ENCODE measurements around the gene ABRACL. TPM values are rescaled to one million over a fixed set of nuclear protein-coding genes. Genes with fewer than 3 reads are reported as not detected.
"Not testable (repeated sequence)": the region's sequence is repeated elsewhere in the genome, so short reads cannot be mapped to it uniquely, and the experiment has no call there.

ABRACL gene
- total and polyA plus RNA-seq, 4 donors = 19.8 to 91.9 (median 40.5) TPM

- Histone ChIP-seq H3K4me3 (no peak overlapping the region), H3K27me3 (ENCODE audit: control insufficient read depth in 3 of 3, insufficient read depth in 3 of 3, low read length in 2 of 3) (no peaks in the 10 kb centered on the region), H3K9me3 (ENCODE audit: control insufficient read depth in 4 of 4, insufficient read depth in 3 of 4, low read length in 3 of 4) (no peaks in the 10 kb centered on the region), H3K27ac (ENCODE audit: low read depth in 1 of 2, low read length in 1 of 2) (no peak overlapping the region), H3K9ac (ENCODE audit: insufficient read depth in 1 of 2, low read length in 2 of 2) (no peak overlapping the region), H3K4me1 (ENCODE audit: control insufficient read depth in 5 of 5, insufficient read depth in 5 of 5, low read length in 5 of 5) (no peaks in the 10 kb centered on the region), H3K36me3 (ENCODE audit: control insufficient read depth in 4 of 4, insufficient read depth in 4 of 4, low read length in 4 of 4) (peaks cover 0 to 8% (median under 1%) of the 10 kb centered on the region in 4 donors)
- no peak for TF ChIP-seq CTCF (IDR thresholded peaks at IDR 0.05; ENCODE audit: control extremely low read depth, extremely low read depth)
- WGBS, 2 donors = 92 to 95% methylated on average over 5 of the region's 5 CpGs
- ATAC-seq (ENCODE audit: insufficient read depth, low FRiP score) (no peak), DNase-seq (no peak)
Observed at GRCh38 chr6:139037490-139037889, 8.9 kb downstream of the ABRACL start.

- Histone ChIP-seq H3K27me3 (ENCODE audit: control insufficient read depth in 3 of 3, insufficient read depth in 3 of 3, low read length in 2 of 3) (no peaks in the 10 kb centered on the region), H3K4me1 (ENCODE audit: control insufficient read depth in 5 of 5, insufficient read depth in 5 of 5, low read length in 5 of 5) (no peaks in the 10 kb centered on the region), H3K4me3 (no peak overlapping the region), H3K9me3 (ENCODE audit: control insufficient read depth in 4 of 4, insufficient read depth in 3 of 4, low read length in 3 of 4) (peaks cover 0 to 2% (median 0%) of the 10 kb centered on the region in 4 donors), H3K27ac (ENCODE audit: low read depth in 1 of 2, low read length in 1 of 2) (no peak overlapping the region), H3K36me3 (ENCODE audit: control insufficient read depth in 4 of 4, insufficient read depth in 4 of 4, low read length in 4 of 4) (peaks cover 0 to 8% (median 0%) of the 10 kb centered on the region in 4 donors), H3K9ac (ENCODE audit: insufficient read depth in 1 of 2, low read length in 2 of 2) (no peak overlapping the region)
- no peak for TF ChIP-seq CTCF (IDR thresholded peaks at IDR 0.05; ENCODE audit: control extremely low read depth, extremely low read depth)
- WGBS, 2 donors = 98 to 99% methylated on average over 3 of the region's 3 CpGs
- ATAC-seq (ENCODE audit: insufficient read depth, low FRiP score) (no peak), DNase-seq (no peak)
Observed at GRCh38 chr6:139044250-139044649, 15.7 kb downstream of the ABRACL start.

- no peak overlapping the region for H3K27ac ChIP-seq (ENCODE audit: low read depth in 1 of 2, low read length in 1 of 2)
- no peak overlapping the region for H3K4me3 ChIP-seq
- TF ChIP-seq CTCF (IDR thresholded peaks at IDR 0.05; ENCODE audit: control extremely low read depth, extremely low read depth) = no peak
- H3K4me1 ChIP-seq (ENCODE audit: control insufficient read depth in 5 of 5, insufficient read depth in 5 of 5, low read length in 5 of 5) = no peaks in the 10 kb centered on the region
- peaks cover 0 to 2% (median 0%) of the 10 kb centered on the region in 4 donors for H3K9me3 ChIP-seq (ENCODE audit: control insufficient read depth in 4 of 4, insufficient read depth in 3 of 4, low read length in 3 of 4)
- H3K36me3 ChIP-seq (ENCODE audit: control insufficient read depth in 4 of 4, insufficient read depth in 4 of 4, low read length in 4 of 4) = peaks cover 0 to 3% (median 0%) of the 10 kb centered on the region in 4 donors
- H3K9ac ChIP-seq (ENCODE audit: insufficient read depth in 1 of 2, low read length in 2 of 2) = no peak overlapping the region
- H3K27me3 ChIP-seq (ENCODE audit: control insufficient read depth in 3 of 3, insufficient read depth in 3 of 3, low read length in 2 of 3) = no peaks in the 10 kb centered on the region
- DNase-seq (no peak), ATAC-seq (ENCODE audit: insufficient read depth, low FRiP score) (no peak)
- WGBS, 2 donors = 90 to 91% methylated on average over 3 of the region's 3 CpGs
Observed at GRCh38 chr6:139047677-139048076, 19.1 kb downstream of the ABRACL start.

- H3K27ac ChIP-seq (ENCODE audit: low read depth in 1 of 2, low read length in 1 of 2); H3K36me3 ChIP-seq (ENCODE audit: control insufficient read depth in 4 of 4, insufficient read depth in 4 of 4, low read length in 4 of 4); DNase-seq; H3K4me3 ChIP-seq; H3K4me1 ChIP-seq (ENCODE audit: control insufficient read depth in 5 of 5, insufficient read depth in 5 of 5, low read length in 5 of 5); H3K27me3 ChIP-seq (ENCODE audit: control insufficient read depth in 3 of 3, insufficient read depth in 3 of 3, low read length in 2 of 3); H3K9me3 ChIP-seq (ENCODE audit: control insufficient read depth in 4 of 4, insufficient read depth in 3 of 4, low read length in 3 of 4); H3K9ac ChIP-seq (ENCODE audit: insufficient read depth in 1 of 2, low read length in 2 of 2); ATAC-seq (ENCODE audit: insufficient read depth, low FRiP score): not testable (repeated sequence)
- WGBS, 2 donors = 81 to 83% methylated on average over 4 of the region's 4 CpGs
Observed at GRCh38 chr6:139048912-139049311, 20.4 kb downstream of the ABRACL start.

GRCh38 chr6:139050131-139050769 lies 21.7 kb downstream of the ABRACL start:
- not testable (repeated sequence) for ATAC-seq (ENCODE audit: insufficient read depth, low FRiP score); H3K36me3 ChIP-seq (ENCODE audit: control insufficient read depth in 4 of 4, insufficient read depth in 4 of 4, low read length in 4 of 4); H3K27ac ChIP-seq (ENCODE audit: low read depth in 1 of 2, low read length in 1 of 2); H3K4me1 ChIP-seq (ENCODE audit: control insufficient read depth in 5 of 5, insufficient read depth in 5 of 5, low read length in 5 of 5); H3K9ac ChIP-seq (ENCODE audit: insufficient read depth in 1 of 2, low read length in 2 of 2); H3K9me3 ChIP-seq (ENCODE audit: control insufficient read depth in 4 of 4, insufficient read depth in 3 of 4, low read length in 3 of 4); H3K27me3 ChIP-seq (ENCODE audit: control insufficient read depth in 3 of 3, insufficient read depth in 3 of 3, low read length in 2 of 3); DNase-seq; H3K4me3 ChIP-seq
- WGBS, 2 donors = 92 to 94% methylated on average over 5 of the region's 5 CpGs
